Stomach (tissue), 4 donors: ENCODE data around the gene NCMAP.

ENCODE experiments used
- EP300 ChIP-seq: sonication (generic); formaldehyde crosslinking; IDR thresholded peaks from one replicate; pipeline ENCODE4 v1.6.1; 2017; ENCODE audit warnings: antibody characterized with exemption
- POLR2A ChIP-seq, 4 donors: fragments of 450-650 bp; IDR thresholded peaks; one replicate each; pipeline ENCODE4 v1.6.1; 2016; ENCODE audit warnings: antibody characterized with exemption in 4 of 4, control low read depth in 2 of 4, mild to moderate bottlenecking in 1 of 4, moderate library complexity in 1 of 4
- POLR2AphosphoS5 ChIP-seq, 3 donors: sonication (generic); formaldehyde crosslinking; IDR thresholded peaks; one replicate each; pipeline ENCODE4 v1.6.1; 2016; ENCODE audit warnings: antibody characterized with exemption in 3 of 3
- TF ChIP-seq, protein P1 (sequence below), 7 experiments: fragments of 450-650 bp in 4 of 7; fragments of 200-600 bp in 3 of 7; sonication (generic) in 3 of 7; IDR thresholded peaks; one replicate each; pipeline ENCODE4 v1.5.1; 2016 to 2019; ENCODE audit warnings: antibody characterized with exemption in 7 of 7, control low read depth in 2 of 7, mild to moderate bottlenecking in 1 of 7

GRCh38 chr1:24516506-24516905, 39.4 kb upstream of the NCMAP start:
- TF ChIP-seq, protein P1, sequence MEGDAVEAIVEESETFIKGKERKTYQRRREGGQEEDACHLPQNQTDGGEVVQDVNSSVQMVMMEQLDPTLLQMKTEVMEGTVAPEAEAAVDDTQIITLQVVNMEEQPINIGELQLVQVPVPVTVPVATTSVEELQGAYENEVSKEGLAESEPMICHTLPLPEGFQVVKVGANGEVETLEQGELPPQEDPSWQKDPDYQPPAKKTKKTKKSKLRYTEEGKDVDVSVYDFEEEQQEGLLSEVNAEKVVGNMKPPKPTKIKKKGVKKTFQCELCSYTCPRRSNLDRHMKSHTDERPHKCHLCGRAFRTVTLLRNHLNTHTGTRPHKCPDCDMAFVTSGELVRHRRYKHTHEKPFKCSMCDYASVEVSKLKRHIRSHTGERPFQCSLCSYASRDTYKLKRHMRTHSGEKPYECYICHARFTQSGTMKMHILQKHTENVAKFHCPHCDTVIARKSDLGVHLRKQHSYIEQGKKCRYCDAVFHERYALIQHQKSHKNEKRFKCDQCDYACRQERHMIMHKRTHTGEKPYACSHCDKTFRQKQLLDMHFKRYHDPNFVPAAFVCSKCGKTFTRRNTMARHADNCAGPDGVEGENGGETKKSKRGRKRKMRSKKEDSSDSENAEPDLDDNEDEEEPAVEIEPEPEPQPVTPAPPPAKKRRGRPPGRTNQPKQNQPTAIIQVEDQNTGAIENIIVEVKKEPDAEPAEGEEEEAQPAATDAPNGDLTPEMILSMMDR (IDR thresholded peaks at IDR 0.05): no peak
- no peak for TF ChIP-seq POLR2A (IDR thresholded peaks at IDR 0.05)
- TF ChIP-seq EP300: no peak
- TF ChIP-seq POLR2AphosphoS5 (IDR thresholded peaks at IDR 0.05): no peak
